Dendritic cell treated with granulocyte-macrophage colony-stimulating factor and Interleukin-4, amounts not matched to agents 40 ng/mL and 50 ng/mL, for 4 days (primary cell): Measurements from ENCODE around the gene TRAPPC5.

ENCODE experiments used
- H3K27ac Mint-ChIP-seq: one replicate; pipeline ENCODE4 v1.8.0; 2022; ENCODE audit warnings: mild to moderate bottlenecking, mixed read lengths
- H3K27me3 Mint-ChIP-seq: one replicate; pipeline ENCODE4 v1.8.0; 2022; ENCODE audit warnings: mild to moderate bottlenecking, mixed read lengths
- H3K36me3 Mint-ChIP-seq: one replicate; pipeline ENCODE4 v1.8.0; 2022; ENCODE audit warnings: low read depth, mixed read lengths
- H3K4me1 Mint-ChIP-seq: one replicate; pipeline ENCODE4 v1.8.0; 2022; ENCODE audit warnings: low read depth, mixed read lengths
- H3K4me3 Mint-ChIP-seq: one replicate; pipeline ENCODE4 v1.8.0; 2022; ENCODE audit warnings: mild to moderate bottlenecking, moderate library complexity, mixed read lengths
- H3K9me3 Mint-ChIP-seq: one replicate; pipeline ENCODE4 v1.8.0; 2022; ENCODE audit warnings: mixed read lengths
- intact Hi-C: fragments of 100-400 bp; cut with micrococcal nuclease; formaldehyde crosslinking; loops from one replicate; pipeline ENCODE4 v1.15.0; 2022

TRAPPC5 gene

GRCh38 chr19:7654401-7654800 is 26.2 kb upstream of the TRAPPC5 start:
- Mint-ChIP-seq H3K9me3 (no peaks in the 10 kb centered on the region), H3K4me1 (peaks cover 47% of the 10 kb centered on the region), H3K27ac (no peak overlapping the region), H3K27me3 (peaks cover 2% of the 10 kb centered on the region), H3K4me3 (no peak overlapping the region), H3K36me3 (no peaks in the 10 kb centered on the region)
- intact Hi-C loops: no loop called here

GRCh38 chr19:7655581-7655980 is 25.1 kb upstream of the TRAPPC5 start:
- Mint-ChIP-seq H3K27ac (peak overlapping the region; percentile 81), H3K36me3 (no peaks in the 10 kb centered on the region), H3K4me1 (peaks cover 47% of the 10 kb centered on the region), H3K4me3 (no peak overlapping the region), H3K27me3 (peaks cover 2% of the 10 kb centered on the region), H3K9me3 (no peaks in the 10 kb centered on the region)
- intact Hi-C loops: no loop called here

GRCh38 chr19:7657131-7657751 is 23.4 kb upstream of the TRAPPC5 start:
- intact Hi-C loops: no loop called here
- Mint-ChIP-seq H3K4me3 (peak overlapping the region; percentile 30), H3K36me3 (no peaks in the 10 kb centered on the region), H3K27ac (peak overlapping the region; percentile 81), H3K4me1 (peaks cover 55% of the 10 kb centered on the region), H3K9me3 (no peaks in the 10 kb centered on the region), H3K27me3 (peaks cover 2% of the 10 kb centered on the region)

- H3K27me3 Mint-ChIP-seq: peaks cover 2% of the 10 kb centered on the region
These were observed 22.4 kb upstream of the TRAPPC5 start for GRCh38 chr19:7658219-7658686.

DNA sequence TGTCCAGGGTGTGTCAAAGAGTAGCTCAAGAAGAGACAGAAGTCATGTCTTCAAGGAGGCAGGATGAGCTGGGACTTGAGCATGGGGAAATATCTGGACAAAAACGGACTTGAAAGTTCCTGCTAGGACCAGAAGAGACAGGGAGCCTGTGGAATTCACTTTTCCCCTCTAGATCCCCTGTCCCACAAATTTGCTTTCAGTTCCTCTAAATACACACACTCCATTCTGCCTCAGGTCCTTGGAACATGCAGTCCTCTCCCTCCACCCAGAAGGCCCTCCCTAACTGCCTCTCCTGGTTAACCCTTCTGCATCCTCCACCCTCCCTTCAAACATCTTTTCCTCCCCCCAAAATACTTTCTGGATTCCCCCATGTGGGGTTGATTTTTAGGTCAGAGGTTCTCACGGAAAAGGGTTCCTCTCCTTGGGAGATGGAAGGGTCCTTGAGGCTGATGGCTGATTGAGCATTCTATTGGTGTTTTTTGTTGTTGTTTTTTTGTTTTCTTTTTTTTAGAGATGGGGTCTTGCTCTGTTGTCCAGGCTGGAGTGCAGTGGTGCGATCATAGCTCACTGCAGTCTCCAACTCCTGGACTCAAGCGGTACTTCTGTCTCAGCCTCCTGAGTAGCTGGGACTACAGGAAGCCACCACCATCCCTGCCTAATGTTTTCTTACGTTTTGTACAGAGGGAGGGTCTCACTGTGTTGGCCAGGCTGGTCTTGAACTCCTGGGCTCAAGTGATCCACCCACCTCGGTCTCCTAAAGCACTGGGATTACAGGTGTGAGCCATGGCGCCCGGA is 18.7 kb upstream of the TRAPPC5 start:
- Mint-ChIP-seq H3K4me3 (no peak overlapping the region), H3K27ac (no peak overlapping the region)

More at GRCh38 chr19:7658219-7658686, 22.4 kb upstream of the TRAPPC5 start:
- Mint-ChIP-seq H3K4me1 (peaks cover 45% of the 10 kb centered on the region), H3K27ac (no peak overlapping the region), H3K9me3 (no peaks in the 10 kb centered on the region), H3K36me3 (no peaks in the 10 kb centered on the region), H3K4me3 (no peak overlapping the region)
- intact Hi-C loops: no loop called here

GRCh38 chr19:7662657-7663056 is 18.0 kb upstream of the TRAPPC5 start:
- Mint-ChIP-seq H3K4me1 (peaks cover 17% of the 10 kb centered on the region), H3K27ac (no peak overlapping the region), H3K36me3 (no peaks in the 10 kb centered on the region), H3K9me3 (no peaks in the 10 kb centered on the region), H3K4me3 (no peak overlapping the region), H3K27me3 (no peaks in the 10 kb centered on the region)
- intact Hi-C loops: no loop called here

More for the DNA sequence above, 18.7 kb upstream of the TRAPPC5 start:
- no peaks in the 10 kb centered on the region for H3K36me3 Mint-ChIP-seq
- no peaks in the 10 kb centered on the region for H3K27me3 Mint-ChIP-seq
- intact Hi-C loops: no loop called here
- H3K4me1 Mint-ChIP-seq: peaks cover 24% of the 10 kb centered on the region
- no peaks in the 10 kb centered on the region for H3K9me3 Mint-ChIP-seq

GRCh38 chr19:7663706-7664105 is 16.9 kb upstream of the TRAPPC5 start:
- intact Hi-C loops: no loop called here
- peaks cover 1% of the 10 kb centered on the region for H3K27me3 Mint-ChIP-seq
- H3K36me3 Mint-ChIP-seq: no peaks in the 10 kb centered on the region
- H3K9me3 Mint-ChIP-seq: no peaks in the 10 kb centered on the region
- H3K4me1 Mint-ChIP-seq: peaks cover 13% of the 10 kb centered on the region
- no peak overlapping the region for H3K4me3 Mint-ChIP-seq
- H3K27ac Mint-ChIP-seq: no peak overlapping the region

GRCh38 chr19:7665076-7665475 is 15.6 kb upstream of the TRAPPC5 start:
- Mint-ChIP-seq H3K27me3 (peaks cover 8% of the 10 kb centered on the region), H3K27ac (no peak overlapping the region), H3K9me3 (no peaks in the 10 kb centered on the region), H3K4me1 (peaks cover 27% of the 10 kb centered on the region), H3K4me3 (no peak overlapping the region), H3K36me3 (no peaks in the 10 kb centered on the region)
- intact Hi-C loops: no loop called here

GRCh38 chr19:7668842-7669241 is 11.8 kb upstream of the TRAPPC5 start, which contains the start of gene RETN:
Gene RETN, plus strand, starts transcription at chr19:7669049. Its CDS starts 278 bp downstream, at chr19:7669327.
- peaks cover 2% of the 10 kb centered on the region for H3K36me3 Mint-ChIP-seq
- peak within 1 kb of the TSS; percentile 52 for H3K4me3 Mint-ChIP-seq
- peaks cover 8% of the 10 kb centered on the region for H3K27me3 Mint-ChIP-seq
- peaks cover 5% of the 10 kb centered on the region for H3K9me3 Mint-ChIP-seq
- H3K4me1 Mint-ChIP-seq: peaks cover 34% of the 10 kb centered on the region
- H3K27ac Mint-ChIP-seq: peak within 1 kb of the TSS; percentile 55
- intact Hi-C loops: no loop called here

DNA sequence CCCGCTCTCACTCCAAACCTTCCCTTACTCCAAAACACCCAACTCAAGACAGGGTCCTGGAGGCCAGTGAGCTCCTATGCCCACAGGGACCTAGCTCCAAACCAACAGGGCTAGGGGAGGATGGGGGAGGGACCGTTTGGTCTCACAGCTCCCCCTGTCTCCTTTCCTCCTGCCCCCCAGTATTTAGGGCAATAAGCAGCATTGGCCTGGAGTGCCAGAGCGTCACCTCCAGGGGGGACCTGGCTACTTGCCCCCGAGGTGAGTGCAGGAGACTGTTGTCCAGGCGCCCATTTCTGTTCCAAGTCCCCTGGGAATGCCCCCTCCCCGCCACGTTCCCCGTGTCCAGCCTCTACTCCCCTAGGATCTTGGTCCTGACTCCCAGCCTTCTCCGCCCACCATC is 11.0 kb upstream of the TRAPPC5 start:
- peaks cover 6% of the 10 kb centered on the region for H3K36me3 Mint-ChIP-seq
- peaks cover 10% of the 10 kb centered on the region for H3K9me3 Mint-ChIP-seq
- H3K27me3 Mint-ChIP-seq: peaks cover 8% of the 10 kb centered on the region
- peaks cover 41% of the 10 kb centered on the region for H3K4me1 Mint-ChIP-seq
- peak overlapping the region; percentile 21 for H3K4me3 Mint-ChIP-seq
- intact Hi-C loops: no loop called here
- peak overlapping the region; percentile 55 for H3K27ac Mint-ChIP-seq

DNA sequence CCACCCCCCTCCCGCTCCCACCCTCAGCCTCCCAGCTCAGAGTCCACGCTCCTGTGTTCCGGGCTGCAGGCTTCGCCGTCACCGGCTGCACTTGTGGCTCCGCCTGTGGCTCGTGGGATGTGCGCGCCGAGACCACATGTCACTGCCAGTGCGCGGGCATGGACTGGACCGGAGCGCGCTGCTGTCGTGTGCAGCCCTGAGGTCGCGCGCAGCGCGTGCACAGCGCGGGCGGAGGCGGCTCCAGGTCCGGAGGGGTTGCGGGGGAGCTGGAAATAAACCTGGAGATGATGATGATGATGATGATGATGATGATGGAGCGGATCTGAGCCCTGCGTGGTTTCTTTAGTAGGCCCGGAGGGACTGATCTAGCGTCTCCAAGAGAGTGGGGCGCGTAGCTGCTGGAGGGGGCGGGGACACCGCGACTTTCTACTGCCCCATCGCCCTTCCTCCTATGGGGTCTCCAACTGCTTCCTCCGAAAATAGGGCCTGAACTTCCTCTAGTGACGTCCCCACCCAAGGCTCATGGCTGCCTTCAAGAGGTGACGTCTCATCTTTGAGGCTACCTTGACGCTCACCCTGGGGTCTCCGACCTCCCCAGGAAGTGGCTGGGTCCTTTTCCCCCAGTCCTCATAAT is 10.4 kb upstream of the TRAPPC5 start:
- Mint-ChIP-seq H3K4me1 (peaks cover 43% of the 10 kb centered on the region), H3K27ac (peak overlapping the region; percentile 44), H3K4me3 (peak overlapping the region; percentile 82), H3K36me3 (peaks cover 6% of the 10 kb centered on the region), H3K9me3 (peaks cover 10% of the 10 kb centered on the region), H3K27me3 (peaks cover 8% of the 10 kb centered on the region)
- intact Hi-C loops: no loop called here

- Mint-ChIP-seq H3K36me3 (peaks cover 6% of the 10 kb centered on the region), H3K4me3 (peak overlapping the region; percentile 82), H3K27ac (peak overlapping the region; percentile 44), H3K4me1 (peaks cover 47% of the 10 kb centered on the region), H3K27me3 (peaks cover 8% of the 10 kb centered on the region), H3K9me3 (peaks cover 10% of the 10 kb centered on the region)
- intact Hi-C loops: no loop called here
These were observed 9.8 kb upstream of the TRAPPC5 start for GRCh38 chr19:7670790-7671189.

- intact Hi-C loops: no loop called here
- Mint-ChIP-seq H3K36me3 (peaks cover 6% of the 10 kb centered on the region), H3K9me3 (peaks cover 10% of the 10 kb centered on the region), H3K27ac (no peak overlapping the region), H3K27me3 (peaks cover 8% of the 10 kb centered on the region), H3K4me3 (no peak overlapping the region), H3K4me1 (peaks cover 64% of the 10 kb centered on the region)
These were observed 8.1 kb upstream of the TRAPPC5 start for GRCh38 chr19:7672522-7672921.
